ENCODE measurements around the gene CHD9. TPM values are rescaled to one million over a fixed set of nuclear protein-coding genes. Genes with fewer than 3 reads are reported as not detected.

CHD9 gene
- total and polyA plus RNA-seq, 9 of the 15 experiments (the other 6 are each of a cell fraction or from before 2014, with no cell fraction given), result 29.0 to 69.3 (median 40.6) TPM

GRCh38 chr16:53058882-53059281, 4.1 kb downstream of the CHD9 start:
- DNase-seq (ENCODE audit: extremely low read depth in 1 of 4, low spot score in 3 of 4) (no peak), ATAC-seq (no peak), FAIRE-seq (no peak)
- H3K4me1 ChIP-seq (replicated peaks in 1 of 2; ENCODE audit: control insufficient read depth in 2 of 2, insufficient read depth in 2 of 2, low read length in 2 of 2), result peaks cover 21 to 23% of the 10 kb centered on the region in 2 experiments; a peak in 4 of 5 replicates
- H2AFZ ChIP-seq (ENCODE audit: low read depth, low read length), result no peak overlapping the region
- H3K9me1 ChIP-seq (ENCODE audit: control insufficient read depth, insufficient read depth, low read length), result no peaks in the 10 kb centered on the region
- no peaks in the 10 kb centered on the region for H3K9me3 ChIP-seq (replicated peaks; ENCODE audit: control insufficient read depth, insufficient read depth, low read depth, low read length)
- peaks cover 86% of the 10 kb centered on the region for H3K79me2 ChIP-seq (ENCODE audit: control insufficient read depth, insufficient read depth, low read length)
- no peak overlapping the region for H3K4me2 ChIP-seq (ENCODE audit: insufficient read depth, low read length)
- peaks cover 32% of the 10 kb centered on the region; the same call in 2 of the 3 replicates for H3K36me3 ChIP-seq (ENCODE audit: control insufficient read depth, insufficient read depth, low read length)
- 73% methylated on average over 5 of the region's 5 CpGs for WGBS (ENCODE audit: insufficient coverage, low coverage, missing lambda C conversion rate)
- BruUV-seq (replicated peaks), result no TSS peak
- no peak overlapping the region for H3K27ac ChIP-seq (ENCODE audit: extremely low read depth, low read depth, low read length)
- ChIA-PET CTCF (ENCODE audit: low intra/inter-chr PET ratio) (no interaction called here), POLR2A (interaction anchor here (1.5 to 1.7 kb wide), 2 partner anchors 71 to 149 kb away, joined by 3 to 4 read pairs; no protein-coding TSS in a partner anchor)
- no peak overlapping the region; a peak in 1 of 4 replicates for H3K9ac ChIP-seq (ENCODE audit: insufficient read depth in 1 of 2, low read depth in 2 of 2, low read length in 2 of 2)
- H3K27me3 ChIP-seq (ENCODE audit: control insufficient read depth in 2 of 2, insufficient read depth in 2 of 2, low read length in 2 of 2), result no peaks in the 10 kb centered on the region
- no peak overlapping the region for H3K4me3 ChIP-seq
- in situ Hi-C loops (cut with MboI), result loop anchor here (10.0 kb wide), 1 partner anchor 446 kb away; the partner anchor contains the start of gene AKTIP
- intact Hi-C loops (cut with micrococcal nuclease), result loop anchor here (5.0 to 10.0 kb wide), 3 partner anchors 163 to 448 kb away; no protein-coding TSS in a partner anchor
- H4K20me1 ChIP-seq (replicated peaks; ENCODE audit: control insufficient read depth, insufficient read depth, low read length), result 0 out of 2 replicates have a peak, but pooled peaks cover 6% of the 10 kb centered on the region
- TF ChIP-seq ZKSCAN8 (CRISPR knock-in tag; IDR thresholded peaks at IDR 0.05) (0 out of 2 replicates have a peak, but pooled peaks have one; percentile 1), RFX5 (IDR thresholded peaks at IDR 0.05; ENCODE audit: low read depth, low read length) (no peak)

- intact Hi-C loops (cut with micrococcal nuclease) (loop anchor here (5.0 to 10.0 kb wide), 3 partner anchors 163 to 448 kb away; no protein-coding TSS in a partner anchor), in situ Hi-C loops (cut with MboI) (loop anchor here (10.0 kb wide), 1 partner anchor 445 kb away; the partner anchor contains the start of gene AKTIP)
- no peak overlapping the region for H3K27ac ChIP-seq (ENCODE audit: extremely low read depth, low read depth, low read length)
- H3K79me2 ChIP-seq (ENCODE audit: control insufficient read depth, insufficient read depth, low read length), result peaks cover 90% of the 10 kb centered on the region
- 0 out of 2 replicates have a peak, but pooled peaks cover 6% of the 10 kb centered on the region for H4K20me1 ChIP-seq (replicated peaks; ENCODE audit: control insufficient read depth, insufficient read depth, low read length)
- WGBS (ENCODE audit: insufficient coverage, low coverage, missing lambda C conversion rate), result 93% methylated on average over 7 of the region's 7 CpGs
- H3K9me3 ChIP-seq (replicated peaks; ENCODE audit: control insufficient read depth, insufficient read depth, low read depth, low read length), result no peaks in the 10 kb centered on the region
- no peak for FAIRE-seq
- DNase-seq (ENCODE audit: extremely low read depth in 1 of 4, low spot score in 3 of 4), result no peak
- no peak overlapping the region for H3K4me3 ChIP-seq
- ATAC-seq, result no peak
- peaks cover 32% of the 10 kb centered on the region; the same call in 2 of the 3 replicates for H3K36me3 ChIP-seq (ENCODE audit: control insufficient read depth, insufficient read depth, low read length)
- no peak overlapping the region for H2AFZ ChIP-seq (ENCODE audit: low read depth, low read length)
- H3K4me2 ChIP-seq (ENCODE audit: insufficient read depth, low read length), result no peak overlapping the region
- ChIA-PET POLR2A (interaction anchor here (0.9 to 1.2 kb wide), 2 partner anchors 14 to 40 kb away, joined by 3 read pairs; no protein-coding TSS in a partner anchor), CTCF (ENCODE audit: low intra/inter-chr PET ratio) (no interaction called here)
- no TSS peak for BruUV-seq (replicated peaks)
- H3K27me3 ChIP-seq (ENCODE audit: control insufficient read depth in 2 of 2, insufficient read depth in 2 of 2, low read length in 2 of 2), result no peaks in the 10 kb centered on the region
- H3K4me1 ChIP-seq (replicated peaks in 1 of 2; ENCODE audit: control insufficient read depth in 2 of 2, insufficient read depth in 2 of 2, low read length in 2 of 2), result peaks cover 17 to 21% of the 10 kb centered on the region in 2 experiments; a peak in 4 of 5 replicates
- no peaks in the 10 kb centered on the region for H3K9me1 ChIP-seq (ENCODE audit: control insufficient read depth, insufficient read depth, low read length)
- H3K9ac ChIP-seq (ENCODE audit: insufficient read depth in 1 of 2, low read depth in 2 of 2, low read length in 2 of 2), result no peak overlapping the region
- TF ChIP-seq ZBTB40 (IDR thresholded peaks at IDR 0.05) (peak; percentile 75), ZBTB40 (CRISPR knock-in tag; IDR thresholded peaks at IDR 0.05) (peak; percentile 36; the same call in 1 of the 2 replicates)
These were observed 4.9 kb downstream of the CHD9 start for GRCh38 chr16:53059672-53060071.
